Measurements from ENCODE around the gene HACD2.

The HACD2 gene

GRCh38 chr3:123564056-123564455 is 20.8 kb downstream of the HACD2 start:
- DNase-seq, result no peak

- DNase-seq, result no peak
Measured at GRCh38 chr3:123562547-123562946, 22.3 kb downstream of the HACD2 start.

- DNase-seq, result no peak
Measured at GRCh38 chr3:123561188-123561587, 23.7 kb downstream of the HACD2 start.

- peak in 1 of 2 experiments; percentile 53 for DNase-seq
Measured at GRCh38 chr3:123559040-123559861, 25.6 kb downstream of the HACD2 start.

- DNase-seq, result no peak
Measured at GRCh38 chr3:123553536-123553935, 31.3 kb downstream of the HACD2 start.

- DNase-seq, result no peak
Measured at GRCh38 chr3:123552768-123553167, 32.1 kb downstream of the HACD2 start.

- DNase-seq, result no peak
Measured at GRCh38 chr3:123552095-123552714, 32.6 kb downstream of the HACD2 start.

GRCh38 chr3:123547881-123548519 is 36.9 kb downstream of the HACD2 start:
- DNase-seq, result no peak

- no peak for DNase-seq
Measured at GRCh38 chr3:123546133-123546755, 38.6 kb downstream of the HACD2 start.

GRCh38 chr3:123543950-123544349 is 40.9 kb downstream of the HACD2 start:
- DNase-seq, result no peak

- no peak for DNase-seq
Measured at GRCh38 chr3:123540285-123540684, 44.6 kb downstream of the HACD2 start.

GRCh38 chr3:123536153-123536895 is 48.5 kb downstream of the HACD2 start:
- DNase-seq, result no peak

- no peak for DNase-seq
Measured at GRCh38 chr3:123535580-123535979, 49.3 kb downstream of the HACD2 start.

- DNase-seq, result no peak
Measured at GRCh38 chr3:123534264-123534663, 50.6 kb downstream of the HACD2 start.

GRCh38 chr3:123533554-123534159 is 51.2 kb downstream of the HACD2 start:
- DNase-seq, result no peak

- DNase-seq, result no peak
Measured at GRCh38 chr3:123528130-123528529, 56.7 kb downstream of the HACD2 start.

GRCh38 chr3:123527046-123527445 is 57.8 kb downstream of the HACD2 start:
- no peak for DNase-seq

- no peak for DNase-seq
Measured at GRCh38 chr3:123526474-123526873, 58.4 kb downstream of the HACD2 start.

GRCh38 chr3:123525433-123525832 is 59.4 kb downstream of the HACD2 start:
- no peak for DNase-seq

GRCh38 chr3:123524981-123525380 is 59.9 kb downstream of the HACD2 start:
- no peak for DNase-seq

- no peak for DNase-seq
Measured at GRCh38 chr3:123523023-123523412, 61.8 kb downstream of the HACD2 start.

GRCh38 chr3:123522320-123523022 is 62.4 kb downstream of the HACD2 start:
- DNase-seq, result no peak

Measured in NCI-H1930 (cell line).